Right lobe of liver (tissue), 6 donors: ENCODE results near the gene CTAGE1. TPM values are rescaled to one million over a fixed set of nuclear protein-coding genes. Genes with fewer than 3 reads are reported as not detected.

ENCODE experiments used
- ATAC-seq, 4 donors: fragments of 200-7000 bp; cut with Tn5 transposase; one replicate each; pipeline ENCODE4 v1.9.1; 2020; ENCODE audit warnings: mild to moderate bottlenecking in 4 of 4, moderate library complexity in 4 of 4
- DNase-seq, 3 donors: peaks; one replicate each; pipeline ENCODE4 v3.0.0-alpha.2; 2020
- H3K27ac ChIP-seq, 3 donors: fragments of 200-600 bp; one replicate each; pipeline ENCODE4 v1.8.0; 2022
- H3K27me3 ChIP-seq, 2 donors: fragments of 200-600 bp; one replicate each; pipeline ENCODE4 v1.8.0; 2022
- H3K36me3 ChIP-seq, 4 donors: fragments of 200-600 bp; sonication (generic) in 1 of 4; one replicate each; pipeline versions ENCODE4 v1.5.1 to v1.8.0; 2017 to 2022; ENCODE audit warnings: control low read depth in 1 of 4
- H3K4me1 ChIP-seq, 4 donors: fragments of 200-600 bp; sonication (generic) in 1 of 4; one replicate each; pipeline versions ENCODE4 v1.5.1 to v1.8.0; 2017 to 2022; ENCODE audit warnings: control low read depth in 1 of 4
- H3K4me3 ChIP-seq, 3 donors: fragments of 200-600 bp; one replicate each; pipeline ENCODE4 v1.8.0; 2022
- H3K9me3 ChIP-seq, 4 donors: fragments of 200-600 bp; sonication (generic) in 1 of 4; one replicate each; pipeline versions ENCODE4 v1.5.1 to v1.8.0; 2017 to 2022; ENCODE audit warnings: control low read depth in 1 of 4
- POLR2A ChIP-seq: fragments of 450-650 bp; IDR thresholded peaks from one replicate; pipeline ENCODE4 v1.6.1; 2017; ENCODE audit warnings: antibody characterized with exemption, mild to moderate bottlenecking
- WGBS: methylation state at CpG from one replicate; pipeline ENCODE4 v1.1.6; 2018; ENCODE audit warnings: low coverage, low lambda C conversion rate; ENCODE audit not compliant: insufficient coverage; ENCODE audit errors: missing lambda C conversion rate; 5-methylcytosine and 5-hydroxymethylcytosine counted together
- intact Hi-C, 2 donors: fragments of 100-400 bp; cut with DNase I; formaldehyde crosslinking; loops; one replicate each; pipeline versions ENCODE4 v1.11.2 to v1.14.1; 2022
- total RNA-seq, 6 experiments: library from RNA; depleted of rRNA in 2 of 6; stranded (reverse); fragments of >200 nt in 2 of 6; fragmentation: NEBNext Ultra II Directional in 3 of 6; extraction: Animal tissue kit (Norgen Biotek cat#: 25700) in 3 of 6; gene quantifications; one replicate each; pipeline versions ENCODE4 v1.1.0 to v1.2.4, GENCODE V29; 2016 to 2023
- TF ChIP-seq, protein P1 (sequence below), 4 donors: fragments of 200-600 bp in 3 of 4; fragments of 450-650 bp in 1 of 4; IDR thresholded peaks; one replicate each; pipeline versions ENCODE4 v1.5.1 to v1.8.0; 2016 to 2022; ENCODE audit warnings: antibody characterized with exemption in 4 of 4, mild to moderate bottlenecking in 2 of 4
- donor health status: DM: no; HTN: yes; CAD: no.
- donor health status: DM: no; HTN: no; CAD: no.
- donor health status: DM: no; HTN: no; CAD: no.
- donor health status: DM: no; HTN: yes; CAD: no.
- donor health status: DM: no; HTN: yes; CAD: no.

Gene CTAGE1
- total RNA-seq, 6 experiments from 2014 or later = not detected

DNA sequence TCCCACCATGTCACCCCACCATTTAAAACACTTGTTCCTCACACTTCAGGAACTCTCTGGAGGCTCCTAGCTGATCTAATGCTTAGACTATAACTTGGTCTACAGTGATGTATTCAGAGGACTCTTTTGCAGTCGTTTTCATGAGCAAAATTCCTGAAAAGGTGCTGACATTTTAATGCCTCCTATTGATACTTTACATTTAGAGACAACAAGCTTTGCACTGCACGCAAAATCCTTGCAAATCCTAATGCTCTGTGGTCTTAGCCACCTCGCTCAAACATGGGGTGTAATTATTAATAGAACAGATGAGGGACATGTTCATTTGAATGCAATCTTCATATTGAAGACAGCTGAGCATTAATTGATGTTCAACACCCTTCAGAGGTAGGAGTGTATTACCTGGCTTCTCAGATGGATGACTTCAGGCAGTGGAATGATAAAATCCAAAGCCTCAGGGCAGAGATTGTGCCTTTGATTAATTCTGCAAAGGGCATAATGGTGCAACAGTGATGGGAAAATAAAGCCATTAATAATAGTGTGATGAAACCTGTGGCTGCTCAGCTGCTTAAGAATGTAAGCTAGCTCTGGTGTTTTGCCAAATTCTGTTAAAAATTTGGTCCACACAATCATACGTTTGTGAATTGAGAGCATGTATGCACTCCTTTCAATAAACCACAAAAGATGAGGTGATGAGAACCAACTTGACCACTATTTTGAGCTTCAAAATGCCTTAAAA is 5.4 kb downstream of the CTAGE1 start:
- Histone ChIP-seq H3K4me3 (no peak overlapping the region), H3K4me1 (no peaks in the 10 kb centered on the region), H3K27ac (no peak overlapping the region), H3K27me3 (no peaks in the 10 kb centered on the region), H3K36me3 (no peaks in the 10 kb centered on the region), H3K9me3 (no peaks in the 10 kb centered on the region)
- WGBS = 69% methylated on average over 4 of the region's 4 CpGs
- no peak for TF ChIP-seq POLR2A
- TF ChIP-seq, protein P1, sequence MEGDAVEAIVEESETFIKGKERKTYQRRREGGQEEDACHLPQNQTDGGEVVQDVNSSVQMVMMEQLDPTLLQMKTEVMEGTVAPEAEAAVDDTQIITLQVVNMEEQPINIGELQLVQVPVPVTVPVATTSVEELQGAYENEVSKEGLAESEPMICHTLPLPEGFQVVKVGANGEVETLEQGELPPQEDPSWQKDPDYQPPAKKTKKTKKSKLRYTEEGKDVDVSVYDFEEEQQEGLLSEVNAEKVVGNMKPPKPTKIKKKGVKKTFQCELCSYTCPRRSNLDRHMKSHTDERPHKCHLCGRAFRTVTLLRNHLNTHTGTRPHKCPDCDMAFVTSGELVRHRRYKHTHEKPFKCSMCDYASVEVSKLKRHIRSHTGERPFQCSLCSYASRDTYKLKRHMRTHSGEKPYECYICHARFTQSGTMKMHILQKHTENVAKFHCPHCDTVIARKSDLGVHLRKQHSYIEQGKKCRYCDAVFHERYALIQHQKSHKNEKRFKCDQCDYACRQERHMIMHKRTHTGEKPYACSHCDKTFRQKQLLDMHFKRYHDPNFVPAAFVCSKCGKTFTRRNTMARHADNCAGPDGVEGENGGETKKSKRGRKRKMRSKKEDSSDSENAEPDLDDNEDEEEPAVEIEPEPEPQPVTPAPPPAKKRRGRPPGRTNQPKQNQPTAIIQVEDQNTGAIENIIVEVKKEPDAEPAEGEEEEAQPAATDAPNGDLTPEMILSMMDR (IDR thresholded peaks at IDR 0.05) = no peak
- ATAC-seq = no peak
- intact Hi-C loops = no loop called here
- no peak for DNase-seq

- Histone ChIP-seq H3K4me3 (no peak overlapping the region), H3K4me1 (no peaks in the 10 kb centered on the region), H3K27ac (no peak overlapping the region), H3K36me3 (no peaks in the 10 kb centered on the region), H3K27me3 (no peaks in the 10 kb centered on the region), H3K9me3 (no peaks in the 10 kb centered on the region)
- ATAC-seq = no peak
- intact Hi-C loops = no loop called here
- DNase-seq = no peak
- TF ChIP-seq, protein P1 (IDR thresholded peaks at IDR 0.05) = no peak
- no peak for TF ChIP-seq POLR2A
- WGBS = 86% methylated on average over 2 of the region's 5 CpGs
Measured at GRCh38 chr18:22411446-22411845, 6.3 kb downstream of the CTAGE1 start.

DNA sequence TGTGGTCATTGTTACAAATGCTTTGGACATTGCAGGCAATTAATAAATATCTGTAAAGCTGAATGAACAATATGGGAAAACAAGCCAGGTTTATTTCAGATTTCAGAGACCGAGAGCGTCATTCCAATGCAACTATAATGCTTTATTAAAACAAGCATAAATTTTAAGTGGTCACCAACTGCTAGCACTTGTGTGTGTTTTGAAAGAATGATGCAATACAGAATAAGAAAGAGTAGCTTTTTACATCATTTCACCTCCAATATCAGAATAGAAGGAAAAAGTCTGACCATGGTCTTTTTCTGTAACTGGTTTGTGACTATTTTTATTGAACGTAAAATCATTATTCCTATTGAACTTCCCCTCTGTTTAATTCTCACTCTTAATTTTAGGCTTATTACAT is 7.6 kb downstream of the CTAGE1 start:
- TF ChIP-seq POLR2A = no peak
- TF ChIP-seq, protein P1 (IDR thresholded peaks at IDR 0.05) = no peak
- H3K4me3 ChIP-seq = no peak overlapping the region
- no peaks in the 10 kb centered on the region for H3K9me3 ChIP-seq
- no peaks in the 10 kb centered on the region for H3K27me3 ChIP-seq
- DNase-seq = no peak
- WGBS = 95% methylated on average over 3 of the region's 3 CpGs
- intact Hi-C loops = no loop called here
- H3K4me1 ChIP-seq = no peaks in the 10 kb centered on the region
- ATAC-seq = no peak
- no peak overlapping the region for H3K27ac ChIP-seq
- H3K36me3 ChIP-seq = no peaks in the 10 kb centered on the region

- H3K9me3 ChIP-seq = no peaks in the 10 kb centered on the region
- H3K4me1 ChIP-seq = no peaks in the 10 kb centered on the region
- ATAC-seq = no peak
- H3K36me3 ChIP-seq = no peaks in the 10 kb centered on the region
- DNase-seq = no peak
- H3K4me3 ChIP-seq = no peak overlapping the region
- intact Hi-C loops = no loop called here
- TF ChIP-seq POLR2A = no peak
- TF ChIP-seq, protein P1 (IDR thresholded peaks at IDR 0.05) = no peak
- H3K27ac ChIP-seq = no peak overlapping the region
- WGBS = 43% methylated on average over 1 of the region's 1 CpG
- no peaks in the 10 kb centered on the region for H3K27me3 ChIP-seq
Measured at GRCh38 chr18:22409445-22409844, 8.3 kb downstream of the CTAGE1 start.
